HCT116 (cell line): ENCODE results near the gene MACROD1. TPM values are rescaled to one million over a fixed set of nuclear protein-coding genes. Genes with fewer than 3 reads are reported as not detected.

Experiments used
- ATAC-seq: fragments of 200-7000 bp; cut with Tn5 transposase; 2 replicates; pipeline ENCODE4 v1.9.1; 2020; ENCODE audit warnings: mild to moderate bottlenecking, moderate library complexity
- BruUV-seq: library from RNA; stranded (reverse); fragments of 400-500 nt; replicated peaks from 2 replicates; lab custom pipeline; 2021; lab: Mats Ljungman, UMichigan
- CTCF ChIA-PET: fragments of 300-600 bp; sonication (Branson Sonifier 250); formaldehyde crosslinking; loops from one replicate; lab custom pipeline; 2021; ENCODE audit warnings: antibody characterized with exemption; lab: Charles Lee
- POLR2A ChIA-PET: fragments of 300-600, 350-600 bp; sonication (Branson Sonifier 250); formaldehyde crosslinking; loops from one replicate; lab custom pipeline; 2021; ENCODE audit warnings: antibody characterized with exemption; lab: Charles Lee
- RAD21 ChIA-PET, 2 experiments: fragments of 300-600 bp; sonication (Branson Sonifier 250); formaldehyde crosslinking; loops; one replicate each; lab custom pipeline; 2023; ENCODE audit warnings: low total read pairs in 2 of 2; ENCODE audit not compliant: uncharacterized antibody in 2 of 2, unreplicated experiment in 2 of 2, low non-redundant PET in 1 of 2; lab: Charles Lee
- DNase-seq: peaks from one replicate; pipeline ENCODE4 v3.0.0-alpha.2; 2010; ENCODE audit warnings: low read depth, low spot score
- H2AFZ ChIP-seq: fragments of 200-600 bp; shearing (Covaris generic), sonication (generic); 2 replicates; pipeline ENCODE4 v1.6.1; 2017; ENCODE audit warnings: low read depth, mixed run types, mixed read lengths, antibody characterized with exemption, low read length; ENCODE audit not compliant: poor library complexity, severe bottlenecking
- H3K27ac ChIP-seq: 2 replicates; pipeline ENCODE4 v1.5.1; 2012; ENCODE audit warnings: low read depth, low read length
- H3K27me3 ChIP-seq: fragments of 200-600 bp; sonication (generic); 2 replicates; pipeline ENCODE4 v1.6.1; 2016; ENCODE audit warnings: mixed run types, low read length, mixed read lengths; ENCODE audit not compliant: insufficient read depth
- H3K36me3 ChIP-seq, 2 experiments: fragments of 200-500 bp in 1 of 2; fragments of 200-600 bp in 1 of 2; sonication (Bioruptor generic) in 1 of 2; sonication (generic) in 1 of 2; 2 replicates each; pipeline versions ENCODE4 v1.5.1 to v1.6.1; 2014 to 2016; ENCODE audit warnings: low read length in 2 of 2, inconsistent platforms in 1 of 2, mixed read lengths in 1 of 2, mixed run types in 1 of 2; ENCODE audit not compliant: insufficient read depth in 2 of 2, control insufficient read depth in 1 of 2
- H3K4me1 ChIP-seq, 2 experiments: fragments of 200-600 bp in 1 of 2; sonication (generic) in 1 of 2; 2 replicates each; pipeline versions ENCODE4 v1.5.1 to v1.6.1; 2012 to 2017; ENCODE audit warnings: low read length in 2 of 2, inconsistent platforms in 1 of 2, mild to moderate bottlenecking in 1 of 2, mixed read lengths in 1 of 2, mixed run types in 1 of 2, moderate library complexity in 1 of 2; ENCODE audit not compliant: insufficient read depth in 2 of 2, control insufficient read depth in 1 of 2
- H3K4me2 ChIP-seq: fragments of 200-600 bp; sonication (generic); 2 replicates; pipeline ENCODE4 v1.6.1; 2017; ENCODE audit warnings: mixed run types, low read length, mixed read lengths
- H3K4me3 ChIP-seq, 2 experiments: fragments of 200-600 bp in 1 of 2; sonication (generic) in 1 of 2; replicated peaks in 1 of 2; 2 replicates each; pipeline ENCODE4 v1.5.1; 2011 to 2016; ENCODE audit warnings: low read length in 2 of 2, control low read depth in 1 of 2, low read depth in 1 of 2, mild to moderate bottlenecking in 1 of 2, mixed read lengths in 1 of 2, mixed run types in 1 of 2
- H3K79me2 ChIP-seq: fragments of 200-600 bp; sonication (generic); 2 replicates; pipeline ENCODE4 v1.6.1; 2017; ENCODE audit warnings: mild to moderate bottlenecking, mixed run types, low read length, moderate library complexity, mixed read lengths; ENCODE audit not compliant: insufficient read depth
- H3K9ac ChIP-seq: fragments of 200-600 bp; sonication (generic); 2 replicates; pipeline ENCODE4 v1.6.1; 2016; ENCODE audit warnings: low read length, mixed read lengths
- H3K9me2 ChIP-seq: fragments of 200-600 bp; sonication (generic), shearing (Covaris generic); 2 replicates; pipeline ENCODE4 v1.6.1; 2017; ENCODE audit warnings: mixed run types, mild to moderate bottlenecking, moderate library complexity; ENCODE audit not compliant: insufficient read depth
- H3K9me3 ChIP-seq, 2 experiments: fragments of 200-500 bp in 1 of 2; fragments of 200-600 bp in 1 of 2; sonication (Bioruptor generic) in 1 of 2; sonication (generic) in 1 of 2; 2 replicates each; pipeline ENCODE4 v1.6.1; 2014 to 2017; ENCODE audit warnings: low read length in 2 of 2, mixed read lengths in 2 of 2, inconsistent platforms in 1 of 2, low read depth in 1 of 2, mild to moderate bottlenecking in 1 of 2, mixed run types in 1 of 2, moderate library complexity in 1 of 2; ENCODE audit not compliant: control insufficient read depth in 1 of 2, insufficient read depth in 1 of 2
- H4K20me1 ChIP-seq: fragments of 200-600 bp; sonication (generic), shearing (Covaris generic); 2 replicates; pipeline ENCODE4 v1.6.1; 2017; ENCODE audit warnings: mixed run types, mild to moderate bottlenecking, moderate library complexity; ENCODE audit not compliant: insufficient read depth
- CBX3 ChIP-seq: IDR thresholded peaks from 2 replicates; pipeline ENCODE4 v1.6.1; 2012; ENCODE audit warnings: low read depth
- EGR1 ChIP-seq: IDR thresholded peaks from 2 replicates; pipeline ENCODE4 v1.6.1; 2012; ENCODE audit warnings: low read depth
- ELF1 ChIP-seq: IDR thresholded peaks from 2 replicates; pipeline ENCODE4 v1.6.1; 2012; ENCODE audit warnings: low read depth, borderline replicate concordance
- EZH2phosphoT487 ChIP-seq: fragments of 200-600 bp; IDR thresholded peaks from 2 replicates; pipeline ENCODE4 v1.6.1; 2018; ENCODE audit warnings: antibody characterized with exemption, borderline replicate concordance
- FOSL1 ChIP-seq: IDR thresholded peaks from 2 replicates; pipeline ENCODE4 v1.6.1; 2012; ENCODE audit warnings: low read depth
- JUND ChIP-seq: IDR thresholded peaks from 2 replicates; pipeline ENCODE4 v1.6.1; 2012
- POLR2A ChIP-seq: IDR thresholded peaks from 2 replicates; pipeline ENCODE4 v1.7.0; 2011; ENCODE audit warnings: borderline replicate concordance; ENCODE audit not compliant: insufficient read depth, insufficient read length; ENCODE audit errors: extremely low read depth
- SIN3A ChIP-seq: IDR thresholded peaks from 2 replicates; pipeline ENCODE4 v1.6.1; 2012; ENCODE audit warnings: low read depth
- SP1 ChIP-seq: IDR thresholded peaks from 2 replicates; pipeline ENCODE4 v1.6.1; 2012; ENCODE audit warnings: low read depth
- SRF ChIP-seq: IDR thresholded peaks from 2 replicates; pipeline ENCODE4 v1.6.1; 2012; ENCODE audit warnings: low read depth
- YY1 ChIP-seq: IDR thresholded peaks from 2 replicates; pipeline ENCODE4 v1.6.1; 2011; ENCODE audit warnings: low read length, low read depth, moderate library complexity, mild to moderate bottlenecking; ENCODE audit not compliant: insufficient replicate concordance; ENCODE audit errors: extremely low read depth
- ZNF274 ChIP-seq: fragments of 200-500 bp; sonication (Bioruptor generic); IDR thresholded peaks from 2 replicates; pipeline ENCODE4 v1.6.1; 2014; ENCODE audit warnings: mild to moderate bottlenecking, low read depth, low read length, inconsistent platforms
- intact Hi-C: fragments of 100-400 bp; cut with micrococcal nuclease; formaldehyde crosslinking; loops from 2 replicates; pipeline ENCODE4 v1.10.0; 2022
- total RNA-seq: library from RNA; stranded (reverse); gene quantifications from one replicate; pipeline ENCODE4 v1.2.1, GENCODE V29; 2021; ENCODE audit not compliant: unreplicated experiment
- TF ChIP-seq, protein P1 (sequence below), 3 experiments: fragments of 200-600 bp in 1 of 3; sonication (generic) in 1 of 3; IDR thresholded peaks in 2 of 3; conservative IDR thresholded peaks in 1 of 3; 2 replicates each; pipeline ENCODE4 v1.5.1; 2012 to 2017; ENCODE audit warnings: low read depth in 2 of 3, low read length in 2 of 3, antibody characterized with exemption in 1 of 3, borderline replicate concordance in 1 of 3, control low read depth in 1 of 3, mild to moderate bottlenecking in 1 of 3, mixed read lengths in 1 of 3, mixed run types in 1 of 3, moderate library complexity in 1 of 3; ENCODE audit not compliant: insufficient read depth in 1 of 3
- TF ChIP-seq, protein P2 (sequence below): IDR thresholded peaks from 2 replicates; pipeline ENCODE4 v1.6.1; 2012; ENCODE audit warnings: low read depth
- TF ChIP-seq, protein P3 (sequence below): IDR thresholded peaks from 2 replicates; pipeline ENCODE4 v1.6.1; 2011; ENCODE audit warnings: mild to moderate bottlenecking, low read length, moderate library complexity; ENCODE audit not compliant: insufficient replicate concordance; ENCODE audit errors: extremely low read depth

Gene MACROD1
- total RNA-seq, 1 experiment from 2014 or later = 61.1 TPM

DNA sequence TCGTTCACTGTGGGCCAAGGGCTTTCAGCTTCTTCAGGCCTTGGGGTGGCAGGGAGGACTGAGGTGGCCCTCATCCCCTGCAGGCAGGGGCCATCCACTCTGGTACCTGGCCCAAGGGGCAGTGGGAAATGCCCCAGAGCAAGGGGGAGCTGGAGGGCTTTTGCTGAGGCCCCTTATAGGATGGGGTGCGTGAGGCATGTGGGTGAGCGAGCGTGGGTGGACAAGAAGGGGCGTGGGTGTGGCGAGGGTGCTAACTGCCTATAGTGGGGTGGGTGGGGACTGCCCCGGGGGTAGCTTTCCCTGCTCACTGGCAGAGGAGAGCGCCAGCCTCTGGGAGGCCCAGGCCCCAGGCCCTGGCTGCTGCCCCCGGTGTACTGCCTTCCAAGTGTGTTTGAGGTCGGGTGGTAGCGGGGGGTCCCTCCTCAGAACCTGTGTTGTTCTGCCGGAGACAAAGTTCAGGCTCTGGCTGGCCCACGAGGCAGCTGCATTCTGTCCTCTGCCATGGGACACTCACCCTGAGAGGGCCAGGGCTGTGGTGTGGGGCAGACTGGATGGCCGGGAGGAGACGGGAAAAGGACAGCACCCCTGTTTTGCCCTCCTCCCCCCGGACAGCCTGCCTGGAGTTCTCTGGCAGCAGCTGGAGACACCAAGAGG lies 126.8 kb downstream of the MACROD1 start:
- Histone ChIP-seq H3K4me2 (no peak overlapping the region), H3K4me3 (no peak overlapping the region), H2AFZ (no peak overlapping the region), H3K27ac (no peak overlapping the region), H3K27me3 (no peaks in the 10 kb centered on the region), H3K36me3 (no peaks in the 10 kb centered on the region), H3K9me2 (no peaks in the 10 kb centered on the region), H3K4me1 (no peaks in the 10 kb centered on the region; a peak in 1 of 4 replicates), H4K20me1 (no peaks in the 10 kb centered on the region), H3K9me3 (no peaks in the 10 kb centered on the region), H3K9ac (no peak overlapping the region), H3K79me2 (no peaks in the 10 kb centered on the region)
- intact Hi-C loops = no loop called here
- no TSS peak for BruUV-seq
- DNase-seq (no peak), ATAC-seq (no peak)
- TF ChIP-seq CBX3 (no peak), JUND (no peak), SP1 (no peak), ELF1 (no peak), FOSL1 (no peak), POLR2A (no peak), EGR1 (no peak), SRF (no peak), ZNF274 (no peak), SIN3A (no peak), EZH2phosphoT487 (no peak), YY1 (no peak)
- TF ChIP-seq, protein P1, sequence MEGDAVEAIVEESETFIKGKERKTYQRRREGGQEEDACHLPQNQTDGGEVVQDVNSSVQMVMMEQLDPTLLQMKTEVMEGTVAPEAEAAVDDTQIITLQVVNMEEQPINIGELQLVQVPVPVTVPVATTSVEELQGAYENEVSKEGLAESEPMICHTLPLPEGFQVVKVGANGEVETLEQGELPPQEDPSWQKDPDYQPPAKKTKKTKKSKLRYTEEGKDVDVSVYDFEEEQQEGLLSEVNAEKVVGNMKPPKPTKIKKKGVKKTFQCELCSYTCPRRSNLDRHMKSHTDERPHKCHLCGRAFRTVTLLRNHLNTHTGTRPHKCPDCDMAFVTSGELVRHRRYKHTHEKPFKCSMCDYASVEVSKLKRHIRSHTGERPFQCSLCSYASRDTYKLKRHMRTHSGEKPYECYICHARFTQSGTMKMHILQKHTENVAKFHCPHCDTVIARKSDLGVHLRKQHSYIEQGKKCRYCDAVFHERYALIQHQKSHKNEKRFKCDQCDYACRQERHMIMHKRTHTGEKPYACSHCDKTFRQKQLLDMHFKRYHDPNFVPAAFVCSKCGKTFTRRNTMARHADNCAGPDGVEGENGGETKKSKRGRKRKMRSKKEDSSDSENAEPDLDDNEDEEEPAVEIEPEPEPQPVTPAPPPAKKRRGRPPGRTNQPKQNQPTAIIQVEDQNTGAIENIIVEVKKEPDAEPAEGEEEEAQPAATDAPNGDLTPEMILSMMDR (IDR thresholded peaks at IDR 0.05 in 2 of 3, conservative IDR thresholded peaks at IDR 0.05 in 1 of 3; ENCODE audit: borderline replicate concordance in 1 of 3, insufficient read depth in 1 of 3, low read depth in 2 of 3, low read length in 2 of 3) = no peak
- TF ChIP-seq, protein P2, sequence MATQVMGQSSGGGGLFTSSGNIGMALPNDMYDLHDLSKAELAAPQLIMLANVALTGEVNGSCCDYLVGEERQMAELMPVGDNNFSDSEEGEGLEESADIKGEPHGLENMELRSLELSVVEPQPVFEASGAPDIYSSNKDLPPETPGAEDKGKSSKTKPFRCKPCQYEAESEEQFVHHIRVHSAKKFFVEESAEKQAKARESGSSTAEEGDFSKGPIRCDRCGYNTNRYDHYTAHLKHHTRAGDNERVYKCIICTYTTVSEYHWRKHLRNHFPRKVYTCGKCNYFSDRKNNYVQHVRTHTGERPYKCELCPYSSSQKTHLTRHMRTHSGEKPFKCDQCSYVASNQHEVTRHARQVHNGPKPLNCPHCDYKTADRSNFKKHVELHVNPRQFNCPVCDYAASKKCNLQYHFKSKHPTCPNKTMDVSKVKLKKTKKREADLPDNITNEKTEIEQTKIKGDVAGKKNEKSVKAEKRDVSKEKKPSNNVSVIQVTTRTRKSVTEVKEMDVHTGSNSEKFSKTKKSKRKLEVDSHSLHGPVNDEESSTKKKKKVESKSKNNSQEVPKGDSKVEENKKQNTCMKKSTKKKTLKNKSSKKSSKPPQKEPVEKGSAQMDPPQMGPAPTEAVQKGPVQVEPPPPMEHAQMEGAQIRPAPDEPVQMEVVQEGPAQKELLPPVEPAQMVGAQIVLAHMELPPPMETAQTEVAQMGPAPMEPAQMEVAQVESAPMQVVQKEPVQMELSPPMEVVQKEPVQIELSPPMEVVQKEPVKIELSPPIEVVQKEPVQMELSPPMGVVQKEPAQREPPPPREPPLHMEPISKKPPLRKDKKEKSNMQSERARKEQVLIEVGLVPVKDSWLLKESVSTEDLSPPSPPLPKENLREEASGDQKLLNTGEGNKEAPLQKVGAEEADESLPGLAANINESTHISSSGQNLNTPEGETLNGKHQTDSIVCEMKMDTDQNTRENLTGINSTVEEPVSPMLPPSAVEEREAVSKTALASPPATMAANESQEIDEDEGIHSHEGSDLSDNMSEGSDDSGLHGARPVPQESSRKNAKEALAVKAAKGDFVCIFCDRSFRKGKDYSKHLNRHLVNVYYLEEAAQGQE = no peak
- TF ChIP-seq, protein P3, sequence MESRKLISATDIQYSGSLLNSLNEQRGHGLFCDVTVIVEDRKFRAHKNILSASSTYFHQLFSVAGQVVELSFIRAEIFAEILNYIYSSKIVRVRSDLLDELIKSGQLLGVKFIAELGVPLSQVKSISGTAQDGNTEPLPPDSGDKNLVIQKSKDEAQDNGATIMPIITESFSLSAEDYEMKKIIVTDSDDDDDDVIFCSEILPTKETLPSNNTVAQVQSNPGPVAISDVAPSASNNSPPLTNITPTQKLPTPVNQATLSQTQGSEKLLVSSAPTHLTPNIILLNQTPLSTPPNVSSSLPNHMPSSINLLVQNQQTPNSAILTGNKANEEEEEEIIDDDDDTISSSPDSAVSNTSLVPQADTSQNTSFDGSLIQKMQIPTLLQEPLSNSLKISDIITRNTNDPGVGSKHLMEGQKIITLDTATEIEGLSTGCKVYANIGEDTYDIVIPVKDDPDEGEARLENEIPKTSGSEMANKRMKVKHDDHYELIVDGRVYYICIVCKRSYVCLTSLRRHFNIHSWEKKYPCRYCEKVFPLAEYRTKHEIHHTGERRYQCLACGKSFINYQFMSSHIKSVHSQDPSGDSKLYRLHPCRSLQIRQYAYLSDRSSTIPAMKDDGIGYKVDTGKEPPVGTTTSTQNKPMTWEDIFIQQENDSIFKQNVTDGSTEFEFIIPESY = no peak
- POLR2A ChIA-PET = no interaction called here
- RAD21 ChIA-PET = no interaction called here
- CTCF ChIA-PET = no interaction called here
